Activated naive CD4-positive, alpha-beta T cell treated with anti-CD3 and anti-CD28 coated beads, Interleukin-2, amount 50 U/mL, for 72 hours (primary cell): ENCODE data around the gene NUDT22. TPM values are rescaled to one million over a fixed set of nuclear protein-coding genes. Genes with fewer than 3 reads are reported as not detected.
"Not testable (repeated sequence)": the region's sequence is repeated elsewhere in the genome, so short reads cannot be mapped to it uniquely, and the experiment has no call there.

Experiments used
- ATAC-seq, 2 donors: fragments of 150-1000 bp; cut with Tn5 transposase; 2 replicates each; pipeline ENCODE4 v1.10.0; 2021; ENCODE audit warnings: mild to moderate bottlenecking in 2 of 2, moderate library complexity in 2 of 2
- DNase-seq, 2 donors: peaks; one replicate each; pipeline ENCODE4 v3.0.0; 2021 to 2022; ENCODE audit warnings: low spot score in 2 of 2
- H3K27ac Mint-ChIP-seq, 2 donors: one replicate each; pipeline ENCODE4 v1.8.0; 2022; ENCODE audit warnings: mild to moderate bottlenecking in 2 of 2, mixed read lengths in 2 of 2
- H3K36me3 Mint-ChIP-seq, 2 donors: one replicate each; pipeline ENCODE4 v1.8.0; 2022; ENCODE audit warnings: mixed read lengths in 2 of 2
- H3K9me3 Mint-ChIP-seq, 2 donors: one replicate each; pipeline ENCODE4 v1.8.0; 2022; ENCODE audit warnings: mixed read lengths in 2 of 2
- total RNA-seq, 2 donors: library from RNA; stranded (reverse); gene quantifications; one replicate each; pipeline ENCODE4 v1.2.3, GENCODE V29; 2022

The NUDT22 gene
- total RNA-seq, 2 donors from 2014 or later, result 87.4 to 88.8 TPM

GRCh38 chr11:64245401-64245796, 19.3 kb downstream of the NUDT22 start:
- Mint-ChIP-seq H3K9me3 (no peaks in the 10 kb centered on the region), H3K36me3 (peaks cover 7 to 16% of the 10 kb centered on the region in 2 donors), H3K27ac (peak overlapping the region; percentile 91 to 93)
- ATAC-seq (no peak), DNase-seq (no peak)

DNA sequence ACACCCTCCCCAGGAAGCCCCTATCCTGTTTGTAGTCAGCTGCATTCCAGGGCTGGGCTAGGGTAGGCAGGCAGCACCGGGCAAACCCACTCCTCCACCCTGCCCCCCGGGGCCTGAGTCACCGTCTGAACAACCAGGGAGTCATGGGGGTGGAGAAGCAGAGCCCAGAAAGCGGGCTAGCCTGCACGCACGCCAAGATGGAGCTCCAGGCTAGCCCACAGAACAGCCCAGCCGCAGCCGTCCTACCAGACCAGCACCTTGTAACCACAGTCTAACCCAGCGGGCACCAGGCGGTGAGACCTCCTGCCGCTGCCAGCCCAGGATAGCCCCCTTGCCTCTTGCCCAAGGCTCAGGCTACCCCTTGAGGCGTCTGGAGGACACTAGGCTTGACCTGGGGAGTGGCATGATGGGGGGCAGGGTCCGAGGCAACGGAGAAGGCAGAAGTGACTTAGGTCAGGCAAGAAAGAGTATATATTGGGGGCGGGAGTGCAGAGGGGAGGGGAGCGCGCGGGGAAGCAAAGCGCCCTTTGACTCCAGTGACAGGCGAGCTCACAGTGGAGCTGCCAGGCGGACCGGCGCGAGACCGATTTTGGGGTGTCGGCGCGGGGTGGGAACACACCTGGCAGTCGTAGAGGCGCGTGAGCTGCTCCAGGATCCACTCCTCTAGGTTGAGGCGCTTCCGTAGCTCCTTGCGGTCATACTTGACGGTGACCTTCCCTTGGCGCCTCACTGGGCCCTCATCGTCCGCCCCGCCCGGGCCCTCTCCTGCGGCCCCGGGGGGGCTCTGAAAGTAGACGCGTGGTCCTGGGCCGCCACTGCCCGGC, 19.9 kb downstream of the NUDT22 start:
- no peaks in the 10 kb centered on the region for H3K9me3 Mint-ChIP-seq
- DNase-seq, result peak; percentile 72 to 87
- H3K36me3 Mint-ChIP-seq, result peaks cover 6 to 16% of the 10 kb centered on the region in 2 donors
- peak in 1 of 2 donors; percentile 55 for ATAC-seq
- H3K27ac Mint-ChIP-seq, result peak overlapping the region; percentile 91 to 93

DNA sequence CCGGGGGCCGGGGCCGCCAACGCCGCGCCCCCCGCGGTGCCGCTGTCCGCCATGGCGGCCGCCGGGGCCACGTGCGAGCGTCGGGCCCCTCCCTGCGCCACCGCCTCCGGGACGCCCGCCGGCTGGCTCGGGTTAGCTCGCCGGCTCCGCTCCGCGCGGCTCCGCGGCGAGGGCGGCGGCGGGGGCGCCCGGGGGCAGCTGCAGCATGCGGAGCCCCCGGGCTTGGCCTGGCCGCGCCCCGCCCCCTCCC, 20.5 kb downstream of the NUDT22 start:
- Mint-ChIP-seq H3K36me3 (peaks cover 6 to 16% of the 10 kb centered on the region in 2 donors), H3K27ac (peak overlapping the region in 1 of 2 donors; percentile 93)
- not testable (repeated sequence) for H3K9me3 Mint-ChIP-seq, DNase-seq
- ATAC-seq, result peak; percentile 3 to 29

GRCh38 chr11:64246871-64247728, 21.0 kb downstream of the NUDT22 start, which contains the start of gene PPP1R14B:
Gene PPP1R14B (minus strand): TSS chr11:64246943. CDS start chr11:64246673, 270 bp downstream.
- ATAC-seq, result peak; percentile 39 to 73

GRCh38 chr11:64247729-64248531, 21.9 kb downstream of the NUDT22 start:
- Mint-ChIP-seq H3K27ac (peak overlapping the region in 1 of 2 donors; percentile 65), H3K9me3 (no peaks in the 10 kb centered on the region)

More at GRCh38 chr11:64246871-64247728, 21.0 kb downstream of the NUDT22 start, which contains the start of gene PPP1R14B:
- peak; percentile 74 to 82 for DNase-seq
- H3K9me3 Mint-ChIP-seq, result no peaks in the 10 kb centered on the region
- H3K27ac Mint-ChIP-seq, result peak within 1 kb of the TSS; percentile 91 to 93
- H3K36me3 Mint-ChIP-seq, result peaks cover 6 to 16% of the 10 kb centered on the region in 2 donors

GRCh38 chr11:64248578-64248977, 22.5 kb downstream of the NUDT22 start:
- DNase-seq (no peak), ATAC-seq (no peak)
- no peak overlapping the region for H3K27ac Mint-ChIP-seq
- H3K36me3 Mint-ChIP-seq, result peaks cover 6 to 9% of the 10 kb centered on the region in 2 donors
- H3K9me3 Mint-ChIP-seq, result no peaks in the 10 kb centered on the region

More at GRCh38 chr11:64247729-64248531, 21.9 kb downstream of the NUDT22 start:
- no peak for ATAC-seq
- DNase-seq, result no peak
- H3K36me3 Mint-ChIP-seq, result peaks cover 6 to 16% of the 10 kb centered on the region in 2 donors

DNA sequence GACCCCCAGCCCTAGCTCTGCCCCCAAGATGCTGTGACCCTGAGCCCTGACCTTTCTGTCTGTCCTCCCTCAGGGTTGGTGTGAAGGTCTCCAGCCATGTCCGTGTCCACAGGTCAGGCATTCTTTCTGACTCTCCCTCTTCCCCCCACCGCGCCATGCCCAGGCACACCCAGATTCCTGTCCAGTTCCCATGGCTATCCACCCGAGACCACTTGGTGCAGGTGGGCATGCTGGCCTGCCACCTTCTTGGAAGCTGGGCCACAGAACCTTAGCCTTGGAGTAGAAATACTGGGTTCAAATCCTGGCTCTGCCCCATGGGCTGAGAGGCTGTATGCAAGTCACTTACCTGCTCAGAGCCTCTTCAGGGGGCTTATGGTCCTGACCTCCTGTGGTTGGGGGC, 23.0 kb downstream of the NUDT22 start:
- Mint-ChIP-seq H3K27ac (no peak overlapping the region), H3K9me3 (no peaks in the 10 kb centered on the region), H3K36me3 (peaks cover 6% of the 10 kb centered on the region in 2 donors)
- no peak for ATAC-seq
- DNase-seq, result no peak

- peaks cover 6% of the 10 kb centered on the region in 2 donors for H3K36me3 Mint-ChIP-seq
- DNase-seq (no peak), ATAC-seq (no peak)
- no peak overlapping the region for H3K27ac Mint-ChIP-seq
- H3K9me3 Mint-ChIP-seq, result no peaks in the 10 kb centered on the region
Observed at GRCh38 chr11:64249563-64250414, 23.7 kb downstream of the NUDT22 start.

- ATAC-seq, result no peak
- Mint-ChIP-seq H3K27ac (no peak overlapping the region), H3K9me3 (no peaks in the 10 kb centered on the region), H3K36me3 (peaks cover 6% of the 10 kb centered on the region in 2 donors)
- no peak for DNase-seq
Observed at GRCh38 chr11:64250415-64251015, 24.4 kb downstream of the NUDT22 start.

GRCh38 chr11:64251016-64251752, 25.1 kb downstream of the NUDT22 start, which contains the start of gene PLCB3:
Gene PLCB3 (plus strand): TSS chr11:64251530. CDS start chr11:64251650, 120 bp downstream.
- H3K9me3 Mint-ChIP-seq, result no peaks in the 10 kb centered on the region
- peak within 1 kb of the TSS; percentile 55 to 57 for H3K27ac Mint-ChIP-seq

DNA sequence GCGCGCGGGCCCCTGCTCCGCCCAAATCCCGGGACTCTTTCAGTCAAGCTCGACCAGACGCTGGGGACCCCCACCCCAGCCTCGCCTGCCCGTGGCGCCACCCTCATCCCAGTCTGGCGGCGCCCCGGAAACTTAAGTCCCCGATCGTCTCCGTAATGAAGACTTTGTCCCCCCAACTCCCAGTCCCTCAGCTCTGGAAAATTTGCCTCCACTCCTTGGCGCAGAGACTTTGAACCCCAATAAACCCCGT, 25.6 kb downstream of the NUDT22 start:
- no peak for ATAC-seq
- Mint-ChIP-seq H3K27ac (peak overlapping the region in 1 of 2 donors; percentile 55), H3K9me3 (no peaks in the 10 kb centered on the region), H3K36me3 (no peaks in the 10 kb centered on the region)
- DNase-seq, result no peak

More at GRCh38 chr11:64251016-64251752, 25.1 kb downstream of the NUDT22 start, which contains the start of gene PLCB3:
- DNase-seq (peak in 1 of 2 donors; percentile 79), ATAC-seq (peak; percentile 73 to 74)
- H3K36me3 Mint-ChIP-seq, result no peaks in the 10 kb centered on the region

- peak overlapping the region; percentile 55 to 57 for H3K27ac Mint-ChIP-seq
- no peaks in the 10 kb centered on the region for H3K36me3 Mint-ChIP-seq
- no peak for DNase-seq
- ATAC-seq, result peak in 1 of 2 donors; percentile 4
- H3K9me3 Mint-ChIP-seq, result no peaks in the 10 kb centered on the region
Observed at GRCh38 chr11:64252003-64252872, 26.2 kb downstream of the NUDT22 start.

GRCh38 chr11:64253043-64253442, 27.0 kb downstream of the NUDT22 start:
- H3K9me3 Mint-ChIP-seq, result no peaks in the 10 kb centered on the region
- no peaks in the 10 kb centered on the region for H3K36me3 Mint-ChIP-seq
- ATAC-seq, result no peak
- H3K27ac Mint-ChIP-seq, result no peak overlapping the region
- DNase-seq, result no peak

- ATAC-seq (no peak), DNase-seq (no peak)
- no peaks in the 10 kb centered on the region for H3K36me3 Mint-ChIP-seq
Observed at GRCh38 chr11:64253481-64253880, 27.4 kb downstream of the NUDT22 start.

More at GRCh38 chr11:64253481-64253880, 27.4 kb downstream of the NUDT22 start:
- Mint-ChIP-seq H3K9me3 (no peaks in the 10 kb centered on the region), H3K27ac (peak overlapping the region in 1 of 2 donors; percentile 46)
